ENCODE results near the gene PKDCC.

- TF ChIP-seq POLR2A (IDR thresholded peaks at IDR 0.05; ENCODE audit: low read depth, low read length) (no peak), HDAC2 (IDR thresholded peaks at IDR 0.05) (no peak), ZBTB33 (IDR thresholded peaks at IDR 0.05) (no peak), CTCF (IDR thresholded peaks at IDR 0.05 in 2 of 3, conservative IDR thresholded peaks at IDR 0.05 in 1 of 3; ENCODE audit: control insufficient read depth in 2 of 3, extremely low read depth in 1 of 3, insufficient read depth in 1 of 3, low read depth in 3 of 3, low read length in 3 of 3) (no peak), BMI1 (IDR thresholded peaks at IDR 0.05; ENCODE audit: borderline replicate concordance) (no peak), CHD2 (IDR thresholded peaks at IDR 0.05; ENCODE audit: borderline replicate concordance, low read depth, low read length) (no peak), SUPT20H (IDR thresholded peaks at IDR 0.05; ENCODE audit: borderline replicate concordance, control insufficient read depth, low read depth, low read length) (no peak), GABPA (IDR thresholded peaks at IDR 0.05; ENCODE audit: low read depth) (no peak), TCF3 (IDR thresholded peaks at IDR 0.05; ENCODE audit: borderline replicate concordance, insufficient read depth, low read depth, low read length) (no peak), DPF2 (IDR thresholded peaks at IDR 0.05) (no peak)
Measured at GRCh38 chr2:42032745-42033144, 15.1 kb upstream of the PKDCC start.
